C4-2B (cell line): Measurements from ENCODE around the gene ABCB11.

Experiments used
- ZFX ChIP-seq: fragments of 450-650 bp; IDR thresholded peaks from 2 replicates; pipeline ENCODE4 v1.6.1; 2017
- TF ChIP-seq, protein P1 (sequence below): fragments of 450-650 bp; conservative IDR thresholded peaks from 2 replicates; pipeline ENCODE4 v1.5.1; 2017; ENCODE audit warnings: mild to moderate bottlenecking

DNA sequence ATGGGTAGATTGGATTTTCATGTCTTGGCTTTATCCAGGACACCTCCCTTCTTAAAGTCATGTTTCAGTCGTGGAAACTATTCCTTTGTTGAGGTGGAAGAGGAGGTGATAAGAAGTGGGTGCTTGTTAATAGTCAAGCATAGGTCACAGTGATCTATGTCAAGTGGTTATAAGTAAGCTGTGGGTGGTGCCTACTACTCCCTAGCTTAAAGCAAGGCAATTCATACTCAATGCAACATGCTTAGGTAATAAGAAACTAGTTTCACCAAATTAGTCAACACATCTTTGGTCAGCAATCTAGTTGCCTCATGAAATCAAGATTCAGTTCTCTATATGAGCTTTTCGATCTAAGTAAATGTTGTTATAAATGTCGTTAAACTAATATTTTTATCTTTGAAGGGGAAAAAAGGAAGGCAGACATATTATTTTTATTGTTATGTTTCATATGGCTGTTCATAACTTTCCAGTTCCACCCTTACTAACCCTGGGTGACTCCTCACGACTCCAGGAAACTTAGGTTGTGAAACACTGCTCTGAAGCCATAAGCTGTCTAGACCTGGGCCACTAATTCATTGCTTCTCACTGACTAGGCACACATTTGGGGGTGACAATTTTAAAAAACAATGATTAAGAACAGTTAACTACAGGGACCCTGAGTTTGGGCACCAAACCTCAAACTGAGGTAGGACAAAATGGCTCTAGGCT, 5.8 kb upstream of the ABCB11 start:
- TF ChIP-seq, protein P1, sequence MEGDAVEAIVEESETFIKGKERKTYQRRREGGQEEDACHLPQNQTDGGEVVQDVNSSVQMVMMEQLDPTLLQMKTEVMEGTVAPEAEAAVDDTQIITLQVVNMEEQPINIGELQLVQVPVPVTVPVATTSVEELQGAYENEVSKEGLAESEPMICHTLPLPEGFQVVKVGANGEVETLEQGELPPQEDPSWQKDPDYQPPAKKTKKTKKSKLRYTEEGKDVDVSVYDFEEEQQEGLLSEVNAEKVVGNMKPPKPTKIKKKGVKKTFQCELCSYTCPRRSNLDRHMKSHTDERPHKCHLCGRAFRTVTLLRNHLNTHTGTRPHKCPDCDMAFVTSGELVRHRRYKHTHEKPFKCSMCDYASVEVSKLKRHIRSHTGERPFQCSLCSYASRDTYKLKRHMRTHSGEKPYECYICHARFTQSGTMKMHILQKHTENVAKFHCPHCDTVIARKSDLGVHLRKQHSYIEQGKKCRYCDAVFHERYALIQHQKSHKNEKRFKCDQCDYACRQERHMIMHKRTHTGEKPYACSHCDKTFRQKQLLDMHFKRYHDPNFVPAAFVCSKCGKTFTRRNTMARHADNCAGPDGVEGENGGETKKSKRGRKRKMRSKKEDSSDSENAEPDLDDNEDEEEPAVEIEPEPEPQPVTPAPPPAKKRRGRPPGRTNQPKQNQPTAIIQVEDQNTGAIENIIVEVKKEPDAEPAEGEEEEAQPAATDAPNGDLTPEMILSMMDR: no peak
- no peak for TF ChIP-seq ZFX
